ENCODE results near the gene FBF1. TPM values are rescaled to one million over a fixed set of nuclear protein-coding genes. Genes with fewer than 3 reads are reported as not detected.

Gene FBF1
- total RNA-seq, 1 donor from 2014 or later, result 110 TPM

- Mint-ChIP-seq H3K9me3 (ENCODE audit: unreplicated experiment) (peaks cover 12% of the 10 kb centered on the region), H3K4me1 (ENCODE audit: low read depth, unreplicated experiment) (peaks cover 11% of the 10 kb centered on the region), H3K27me3 (ENCODE audit: unreplicated experiment) (peaks cover 10% of the 10 kb centered on the region), H3K36me3 (ENCODE audit: unreplicated experiment) (no peaks in the 10 kb centered on the region), H3K4me3 (ENCODE audit: unreplicated experiment) (peak overlapping the region; percentile 7), H3K27ac (ENCODE audit: unreplicated experiment) (peak overlapping the region; percentile 59)
- no peak for DNase-seq
- TF ChIP-seq, protein P1, sequence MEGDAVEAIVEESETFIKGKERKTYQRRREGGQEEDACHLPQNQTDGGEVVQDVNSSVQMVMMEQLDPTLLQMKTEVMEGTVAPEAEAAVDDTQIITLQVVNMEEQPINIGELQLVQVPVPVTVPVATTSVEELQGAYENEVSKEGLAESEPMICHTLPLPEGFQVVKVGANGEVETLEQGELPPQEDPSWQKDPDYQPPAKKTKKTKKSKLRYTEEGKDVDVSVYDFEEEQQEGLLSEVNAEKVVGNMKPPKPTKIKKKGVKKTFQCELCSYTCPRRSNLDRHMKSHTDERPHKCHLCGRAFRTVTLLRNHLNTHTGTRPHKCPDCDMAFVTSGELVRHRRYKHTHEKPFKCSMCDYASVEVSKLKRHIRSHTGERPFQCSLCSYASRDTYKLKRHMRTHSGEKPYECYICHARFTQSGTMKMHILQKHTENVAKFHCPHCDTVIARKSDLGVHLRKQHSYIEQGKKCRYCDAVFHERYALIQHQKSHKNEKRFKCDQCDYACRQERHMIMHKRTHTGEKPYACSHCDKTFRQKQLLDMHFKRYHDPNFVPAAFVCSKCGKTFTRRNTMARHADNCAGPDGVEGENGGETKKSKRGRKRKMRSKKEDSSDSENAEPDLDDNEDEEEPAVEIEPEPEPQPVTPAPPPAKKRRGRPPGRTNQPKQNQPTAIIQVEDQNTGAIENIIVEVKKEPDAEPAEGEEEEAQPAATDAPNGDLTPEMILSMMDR (IDR thresholded peaks at IDR 0.05; ENCODE audit: partially characterized antibody, unreplicated experiment), result no peak
These were observed 23.5 kb downstream of the FBF1 start for GRCh38 chr17:75917141-75917916.

- TF ChIP-seq, protein P1 (IDR thresholded peaks at IDR 0.05; ENCODE audit: partially characterized antibody, unreplicated experiment), result no peak
- Mint-ChIP-seq H3K27me3 (ENCODE audit: unreplicated experiment) (peaks cover 5% of the 10 kb centered on the region), H3K27ac (ENCODE audit: unreplicated experiment) (no peak overlapping the region), H3K4me3 (ENCODE audit: unreplicated experiment) (no peak overlapping the region), H3K9me3 (ENCODE audit: unreplicated experiment) (peaks cover 9% of the 10 kb centered on the region), H3K4me1 (ENCODE audit: low read depth, unreplicated experiment) (peaks cover 9% of the 10 kb centered on the region), H3K36me3 (ENCODE audit: unreplicated experiment) (no peaks in the 10 kb centered on the region)
- no peak for DNase-seq
These were observed 25.6 kb downstream of the FBF1 start for GRCh38 chr17:75915268-75915667.

- H3K4me3 Mint-ChIP-seq (ENCODE audit: unreplicated experiment), result peak overlapping the region; percentile 30
- H3K4me1 Mint-ChIP-seq (ENCODE audit: low read depth, unreplicated experiment), result peaks cover 9% of the 10 kb centered on the region
These were observed 26.1 kb downstream of the FBF1 start for GRCh38 chr17:75914643-75915267.

DNA sequence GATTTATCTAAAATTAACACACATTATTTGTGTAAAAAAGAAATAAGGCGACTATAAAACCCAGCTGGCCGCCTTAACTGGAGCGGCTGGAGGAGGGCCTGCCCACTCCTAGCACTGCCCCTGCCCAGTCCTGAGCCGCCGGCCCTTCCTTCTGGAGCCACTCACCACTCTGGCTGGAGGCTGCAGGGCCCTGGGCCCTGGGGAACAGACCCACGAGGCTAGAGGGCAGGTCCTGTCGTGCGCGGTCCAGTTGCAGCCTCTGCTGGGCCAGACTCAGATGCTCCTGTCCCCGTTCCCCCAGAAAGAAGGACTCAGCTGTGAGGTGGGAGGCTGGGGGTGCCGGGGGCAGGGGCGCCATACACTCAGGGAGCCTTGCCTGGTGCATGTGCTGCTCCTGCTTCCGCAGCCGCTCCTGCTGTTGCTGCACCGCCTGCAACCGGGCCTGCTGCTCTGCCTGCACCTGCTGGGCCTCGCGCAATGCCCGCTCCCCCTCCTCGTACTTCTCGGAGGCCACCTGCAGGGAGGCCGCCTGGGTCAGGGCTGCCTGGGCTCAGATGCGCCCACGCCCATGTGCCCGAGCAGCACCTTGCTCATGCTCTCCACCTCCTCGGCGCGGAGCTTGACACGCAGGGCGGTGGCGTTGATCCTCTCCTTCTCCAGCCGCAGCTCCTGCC, 27.2 kb downstream of the FBF1 start:
- H3K4me3 Mint-ChIP-seq (ENCODE audit: unreplicated experiment), result no peak overlapping the region
- no peak for DNase-seq
- H3K27ac Mint-ChIP-seq (ENCODE audit: unreplicated experiment), result no peak overlapping the region
- peaks cover 5% of the 10 kb centered on the region for H3K27me3 Mint-ChIP-seq (ENCODE audit: unreplicated experiment)
- H3K4me1 Mint-ChIP-seq (ENCODE audit: low read depth, unreplicated experiment), result peaks cover 9% of the 10 kb centered on the region
- H3K36me3 Mint-ChIP-seq (ENCODE audit: unreplicated experiment), result no peaks in the 10 kb centered on the region
- TF ChIP-seq, protein P1 (IDR thresholded peaks at IDR 0.05; ENCODE audit: partially characterized antibody, unreplicated experiment), result no peak
- peaks cover 6% of the 10 kb centered on the region for H3K9me3 Mint-ChIP-seq (ENCODE audit: unreplicated experiment)

More at GRCh38 chr17:75914643-75915267, 26.1 kb downstream of the FBF1 start:
- DNase-seq, result no peak
- Mint-ChIP-seq H3K36me3 (ENCODE audit: unreplicated experiment) (no peaks in the 10 kb centered on the region), H3K27me3 (ENCODE audit: unreplicated experiment) (peaks cover 4% of the 10 kb centered on the region), H3K9me3 (ENCODE audit: unreplicated experiment) (peaks cover 8% of the 10 kb centered on the region), H3K27ac (ENCODE audit: unreplicated experiment) (peak overlapping the region; percentile 62)
- TF ChIP-seq, protein P1 (IDR thresholded peaks at IDR 0.05; ENCODE audit: partially characterized antibody, unreplicated experiment), result no peak

Data from glutamatergic neuron (in vitro differentiated cells).